Measurements from ENCODE around the gene LSM14A.
"Not testable (repeated sequence)": the region's sequence is repeated elsewhere in the genome, so short reads cannot be mapped to it uniquely, and the experiment has no call there.

The LSM14A gene

GRCh38 chr19:34159541-34159940 is 12.8 kb upstream of the LSM14A start:
- not testable (repeated sequence) for DNase-seq

- not testable (repeated sequence) for DNase-seq
Measured at GRCh38 chr19:34161902-34162301, 10.4 kb upstream of the LSM14A start.

GRCh38 chr19:34165295-34165738 is 7.0 kb upstream of the LSM14A start:
- DNase-seq, result no peak

GRCh38 chr19:34169475-34170199 is 2.7 kb upstream of the LSM14A start:
- not testable (repeated sequence) for DNase-seq

DNA sequence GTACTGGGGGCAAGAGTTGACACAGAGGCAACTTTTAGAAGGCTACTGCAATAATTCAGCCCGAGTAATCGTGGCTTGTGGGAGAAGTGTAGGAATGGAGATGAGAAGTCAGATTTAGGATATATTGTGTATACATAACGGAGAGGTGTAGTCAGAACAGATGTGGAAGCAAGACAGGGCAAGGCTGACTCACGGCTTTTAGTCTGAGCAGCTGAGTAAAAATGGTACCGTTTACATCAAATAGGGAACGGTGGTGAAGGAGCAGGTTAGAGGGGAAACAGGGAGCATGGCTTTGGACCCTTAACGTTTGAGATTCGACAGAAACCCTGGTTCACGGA is 796 bp upstream of the LSM14A start:
- DNase-seq, result no peak

DNA sequence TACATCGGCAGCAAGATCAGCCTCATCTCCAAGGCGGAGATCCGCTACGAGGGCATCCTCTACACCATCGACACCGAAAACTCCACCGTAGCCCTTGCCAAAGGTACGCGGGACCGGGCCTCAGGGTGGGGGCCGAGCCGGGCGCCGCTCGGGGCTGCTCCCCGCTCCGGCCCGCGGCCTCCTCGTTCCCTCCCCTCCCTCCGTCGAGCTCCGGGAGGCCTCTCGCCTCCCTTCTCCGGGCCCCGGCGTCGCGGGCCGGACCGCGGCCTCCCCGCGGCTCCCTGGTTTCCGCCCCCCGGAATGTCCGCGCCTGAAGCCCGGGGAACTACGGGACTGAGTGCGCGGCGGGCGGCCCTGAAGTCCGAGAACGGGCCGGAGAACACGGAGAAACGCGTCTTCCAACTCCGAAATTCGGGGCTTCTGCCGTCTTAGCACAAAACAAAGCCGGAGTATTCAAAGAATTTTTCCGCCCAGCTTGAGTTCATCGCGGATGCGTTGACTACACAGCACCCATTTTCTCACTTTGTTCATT is 423 bp downstream of the LSM14A start:
- DNase-seq, result no peak

GRCh38 chr19:34173193-34173956 is 1.1 kb downstream of the LSM14A start:
- peak; percentile 26 for DNase-seq

- DNase-seq, result not testable (repeated sequence)
Measured at GRCh38 chr19:34175173-34175572, 2.9 kb downstream of the LSM14A start.

DNA sequence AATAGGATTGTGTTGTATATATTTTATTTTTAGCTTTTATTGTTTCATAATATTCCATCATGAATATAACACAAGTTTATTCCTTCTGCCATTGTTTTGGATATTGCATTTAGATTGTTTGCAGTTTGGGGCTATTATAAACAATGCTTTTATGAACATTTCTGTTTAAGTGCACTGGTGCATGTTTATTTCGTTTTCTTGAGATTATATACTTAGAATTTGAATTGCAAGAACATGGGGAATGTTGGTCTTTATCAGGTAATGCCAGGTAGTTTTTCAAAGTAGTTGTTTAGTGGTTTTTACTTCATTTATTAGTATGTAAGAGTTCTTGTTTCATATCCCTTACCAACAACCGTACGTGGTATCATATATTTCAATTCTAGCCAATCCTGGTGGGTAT is 4.3 kb downstream of the LSM14A start:
- DNase-seq, result no peak

DNA sequence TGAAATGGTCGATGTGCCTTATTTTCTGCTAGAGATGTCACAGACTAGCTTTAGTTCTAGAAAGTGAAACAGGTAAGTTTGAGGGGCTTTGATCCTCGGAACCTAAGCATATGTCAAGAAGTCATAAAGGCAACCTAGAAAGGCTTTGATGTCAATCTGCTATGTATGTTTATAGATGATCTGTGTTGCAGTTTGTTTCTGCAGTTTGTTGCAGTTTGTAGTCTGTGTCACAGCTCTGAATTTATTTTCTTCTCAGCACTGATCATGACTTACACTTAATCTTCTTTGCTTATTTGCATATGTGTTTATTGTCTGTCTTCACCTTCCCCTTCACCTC is 5.9 kb downstream of the LSM14A start:
- peak; percentile 35 for DNase-seq

- no peak for DNase-seq
Measured at GRCh38 chr19:34179066-34179465, 6.8 kb downstream of the LSM14A start.

GRCh38 chr19:34180273-34180672 is 8.0 kb downstream of the LSM14A start:
- DNase-seq, result no peak

DNA sequence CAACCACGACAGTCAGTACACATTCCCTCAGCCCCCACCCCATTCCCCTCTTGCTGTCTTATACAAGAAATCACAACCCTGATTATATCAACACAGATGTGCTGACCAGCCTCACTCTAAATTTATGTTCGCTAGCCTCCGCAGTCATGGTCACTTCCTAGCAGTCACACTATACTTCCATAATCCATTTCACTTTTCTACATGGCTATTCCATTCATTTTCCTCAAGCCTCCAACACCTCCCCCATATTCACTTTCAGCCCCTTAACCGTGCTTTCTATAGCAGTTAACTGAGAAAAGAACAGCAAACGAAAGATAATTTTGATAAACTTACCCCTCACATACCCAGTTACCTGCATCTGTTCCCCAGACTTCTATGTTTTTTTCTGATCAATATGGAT is 8.4 kb downstream of the LSM14A start:
- DNase-seq, result no peak

- no peak for DNase-seq
Measured at GRCh38 chr19:34181111-34181864, 9.0 kb downstream of the LSM14A start.

GRCh38 chr19:34182125-34182524 is 9.8 kb downstream of the LSM14A start:
- no peak for DNase-seq

DNA sequence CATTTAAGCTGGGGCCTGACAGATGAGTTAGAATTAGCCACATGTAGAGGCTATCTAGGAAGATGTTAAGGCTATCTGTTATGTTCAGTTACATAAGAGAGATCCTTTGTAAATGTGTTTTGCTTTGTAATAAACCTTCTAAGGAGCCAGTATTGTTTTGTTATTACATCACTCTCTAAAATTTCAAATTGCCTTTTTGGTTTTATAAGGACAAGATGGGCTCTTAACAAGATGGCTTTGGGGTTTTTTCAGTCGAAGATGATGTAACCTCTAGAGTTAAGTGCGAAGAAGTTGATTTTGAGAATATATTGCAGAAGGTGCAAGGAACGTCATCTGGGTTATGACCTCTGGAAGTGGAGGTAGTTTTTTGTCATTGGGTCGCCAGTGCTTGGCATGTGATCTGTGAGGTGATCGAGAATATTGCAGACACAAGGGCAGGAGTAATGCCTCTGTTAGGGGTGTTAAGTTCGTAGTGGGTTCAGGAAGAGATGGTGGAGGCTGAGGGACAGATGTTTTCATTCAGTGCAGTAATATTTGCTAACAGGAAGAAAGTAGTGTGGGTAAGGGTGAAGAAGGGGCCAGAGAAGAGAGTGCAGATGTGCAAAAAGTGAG is 12.7 kb downstream of the LSM14A start:
- peak; percentile 37 for DNase-seq

DNA sequence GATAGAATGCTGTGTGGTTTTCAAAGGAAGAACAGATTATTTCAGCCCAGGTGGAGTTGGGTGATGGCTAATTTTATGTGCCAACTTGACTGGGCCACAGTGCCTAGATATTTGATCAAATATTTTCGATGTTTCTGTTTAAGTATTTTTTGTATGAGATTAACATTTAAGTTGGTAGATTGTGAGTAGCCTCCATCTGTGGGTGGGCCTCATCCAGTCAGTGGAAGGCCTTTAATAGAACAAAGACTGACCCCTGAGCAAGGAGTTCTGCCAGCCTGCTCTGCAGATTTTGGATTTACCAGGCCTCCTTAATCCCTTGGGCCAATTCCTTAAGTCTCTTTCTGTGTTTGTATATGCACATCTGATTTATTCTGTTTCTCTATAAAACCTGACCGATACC is 13.9 kb downstream of the LSM14A start:
- no peak for DNase-seq

DNA sequence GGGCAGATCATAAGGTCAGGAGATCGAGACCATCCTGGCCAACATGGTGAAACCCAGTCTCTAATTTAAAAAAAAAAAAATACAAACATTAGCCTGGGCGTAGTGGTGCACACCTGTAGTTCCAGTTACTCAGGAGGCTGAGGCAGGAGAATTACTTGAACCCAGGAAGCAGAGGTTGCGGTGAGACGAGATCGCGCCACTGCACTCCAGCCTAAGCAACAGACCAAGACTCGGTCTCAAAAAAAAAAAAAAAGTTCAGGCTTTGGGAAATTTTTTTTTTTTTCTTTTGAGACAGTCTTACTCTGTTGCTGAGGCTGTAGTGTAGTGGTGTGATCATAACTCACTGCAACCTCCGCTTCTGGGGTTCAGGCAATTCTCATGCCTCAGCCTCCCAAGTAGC is 14.7 kb downstream of the LSM14A start:
- no peak for DNase-seq

DNA sequence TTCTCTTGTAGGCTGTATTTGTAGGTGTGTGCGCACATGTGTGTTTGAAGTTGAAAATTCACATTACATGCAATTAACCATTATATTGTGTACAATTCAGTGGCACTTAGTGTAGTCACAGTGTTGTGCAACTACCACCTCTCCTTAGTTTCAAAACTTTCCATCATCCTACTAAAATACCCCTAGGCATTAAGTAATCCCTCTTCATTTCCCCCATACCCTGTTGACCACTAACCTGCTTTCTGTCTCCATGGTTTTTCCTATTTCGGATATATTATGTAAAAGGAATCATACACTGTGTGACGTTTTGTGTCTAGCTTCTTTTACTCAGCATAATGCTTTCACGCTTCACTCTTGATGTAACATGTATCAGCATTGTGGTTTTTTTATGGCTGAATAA is 16.1 kb downstream of the LSM14A start:
- DNase-seq, result no peak

DNA sequence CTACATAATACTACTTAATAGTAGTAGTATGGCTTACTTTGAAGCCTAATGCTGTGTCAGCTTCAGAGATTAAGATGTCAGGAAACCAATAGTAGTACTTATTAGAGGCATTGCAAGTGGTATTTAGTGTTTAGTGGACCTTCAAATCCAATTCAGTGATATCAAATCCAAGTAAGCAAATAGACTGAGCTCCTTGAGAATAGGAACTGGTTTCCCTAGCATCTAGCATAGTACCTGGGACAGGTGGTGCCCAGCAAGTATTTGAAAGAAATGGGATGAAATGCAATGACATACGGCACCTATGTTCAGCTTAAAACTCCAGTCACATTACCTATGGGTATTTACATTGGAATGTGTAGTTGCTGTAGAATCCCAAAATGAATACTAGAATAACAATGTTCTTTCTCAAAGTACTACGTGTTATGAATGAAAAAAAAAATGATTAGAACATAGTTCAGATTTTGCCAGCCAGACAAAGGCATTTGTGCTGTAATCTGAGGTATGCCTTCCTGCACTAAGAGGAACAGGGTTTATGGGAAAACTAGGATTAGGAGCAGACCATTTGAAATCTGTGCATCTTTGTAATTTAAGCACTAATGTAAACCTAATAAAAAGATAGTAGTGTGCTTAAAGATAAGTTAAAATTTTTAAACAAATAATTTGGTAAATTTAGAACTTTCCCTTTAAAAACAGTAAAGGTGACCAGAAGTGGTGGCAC is 17.1 kb downstream of the LSM14A start:
- no peak for DNase-seq

GRCh38 chr19:34189917-34190425 is 17.7 kb downstream of the LSM14A start:
- no peak for DNase-seq

DNA sequence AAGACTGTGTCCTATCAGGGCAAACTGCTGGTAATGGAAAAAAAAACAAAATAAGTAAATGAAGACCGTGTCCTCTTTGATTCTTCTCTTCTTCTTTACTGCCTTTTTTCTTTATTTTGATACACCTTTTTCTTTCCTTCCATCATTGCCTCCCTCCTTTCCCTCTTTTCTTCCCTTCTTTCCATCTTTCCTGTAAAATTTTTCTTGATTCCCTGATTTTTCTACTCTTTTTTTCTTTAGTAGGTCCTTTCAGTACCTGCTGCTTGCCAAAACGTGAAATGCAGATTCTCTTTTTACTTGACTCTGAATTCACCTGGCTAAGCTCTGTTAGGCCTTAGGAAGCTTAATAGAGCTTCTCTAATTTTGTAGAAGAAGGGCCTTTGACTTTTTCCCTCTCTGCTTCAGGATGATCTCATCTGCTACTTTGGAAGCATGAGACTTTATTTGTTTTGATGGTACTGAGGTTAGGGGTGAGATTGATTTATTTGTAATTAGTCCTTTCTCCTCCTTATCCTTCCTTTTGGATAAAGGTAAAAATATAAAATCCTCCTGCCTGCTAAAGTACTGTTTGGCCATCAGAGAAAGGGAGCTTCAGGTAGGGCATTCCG is 19.2 kb downstream of the LSM14A start:
- no peak for DNase-seq
